Stimulated activated naive CD4-positive, alpha-beta T cell treated with Interleukin-2 at 50 U/mL for 16 hours (primary cell): ENCODE measurements around the gene OR13A1.
"Not testable (repeated sequence)": the region's sequence is repeated elsewhere in the genome, so short reads cannot be mapped to it uniquely, and the experiment has no call there.

Experiments
- DNase-seq: peaks from one replicate; lab custom pipeline; 2025; lab: John Stamatoyannopoulos, UW

The OR13A1 gene

DNA sequence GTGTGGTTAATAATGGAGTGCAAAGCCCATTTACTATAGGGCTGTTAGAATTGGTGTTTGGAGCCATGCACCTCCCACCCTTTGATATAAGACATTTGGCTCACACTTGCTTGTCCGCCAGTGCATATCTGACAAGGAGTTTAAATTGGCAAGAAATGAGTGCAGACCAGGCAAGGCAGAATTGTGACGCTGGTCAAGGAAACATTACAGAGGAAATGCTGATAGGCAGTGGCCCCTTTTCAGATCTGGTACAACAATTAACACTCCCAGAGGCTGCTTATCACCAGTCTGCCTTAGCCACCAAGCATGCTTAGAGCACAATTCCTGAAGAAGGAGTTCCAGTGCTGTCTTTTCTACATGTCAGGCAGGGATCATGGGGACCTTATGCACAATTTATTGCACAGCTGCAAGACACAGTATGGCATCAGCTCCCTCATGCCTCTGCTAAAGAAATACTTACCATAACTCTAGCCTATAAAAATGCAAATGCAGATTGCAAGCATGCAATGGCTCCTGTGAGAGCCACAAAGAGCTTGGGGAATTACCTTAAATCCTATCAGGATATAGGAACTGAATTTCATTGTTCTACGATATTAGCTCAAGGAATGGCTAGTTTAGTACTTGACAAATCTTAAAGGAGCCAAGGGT, 35.2 kb downstream of the OR13A1 start:
- DNase-seq = no peak

DNA sequence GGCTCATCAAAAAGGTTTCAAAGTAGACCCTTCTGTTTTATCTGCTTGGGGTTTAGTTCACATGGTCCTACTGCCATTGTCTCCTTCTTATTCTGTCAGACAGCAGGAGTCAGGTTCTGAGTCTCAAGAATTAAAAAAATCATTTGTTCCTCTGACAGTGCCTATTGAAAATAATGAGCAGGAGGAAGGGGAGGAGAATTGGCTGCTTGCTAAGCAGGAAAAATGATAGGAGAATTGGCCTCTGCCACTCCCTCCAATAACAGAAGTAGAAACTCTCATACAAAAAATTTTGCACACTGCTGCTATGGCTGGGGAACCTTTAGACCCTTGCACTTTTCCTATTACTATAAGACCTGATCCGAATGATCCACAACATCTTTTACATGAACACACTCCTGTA, 35.7 kb downstream of the OR13A1 start:
- DNase-seq = no peak

DNA sequence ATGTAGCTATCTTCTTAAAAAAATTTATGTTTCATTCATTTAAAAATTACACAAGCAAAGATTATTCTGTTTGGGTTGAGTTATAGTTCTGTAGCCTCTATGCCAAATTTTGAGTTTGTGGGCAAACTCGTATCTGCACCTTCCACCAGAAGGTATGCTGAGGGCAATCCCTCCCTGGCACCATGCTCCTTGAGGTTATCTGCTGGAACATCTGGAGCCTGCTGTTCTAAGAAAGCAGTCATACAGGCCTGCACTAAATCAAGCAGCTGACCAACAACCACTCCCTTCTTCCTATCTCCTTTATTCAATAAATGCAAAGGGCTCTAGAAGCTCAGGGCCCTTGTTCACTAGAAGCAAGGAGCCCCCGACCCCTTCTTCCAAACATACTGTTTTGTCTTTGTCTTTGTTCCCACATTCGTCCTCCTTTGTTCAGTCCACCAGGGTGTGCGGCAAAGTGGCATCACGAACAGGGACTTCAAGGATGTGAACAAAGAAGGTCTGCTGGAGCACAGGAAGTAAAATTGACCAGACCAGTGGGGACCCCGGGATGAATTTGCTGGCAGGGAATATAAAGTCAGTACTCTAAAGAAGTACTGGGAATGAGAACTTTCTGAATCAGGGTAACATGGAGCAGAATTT, 36.4 kb downstream of the OR13A1 start:
- no peak for DNase-seq

DNA sequence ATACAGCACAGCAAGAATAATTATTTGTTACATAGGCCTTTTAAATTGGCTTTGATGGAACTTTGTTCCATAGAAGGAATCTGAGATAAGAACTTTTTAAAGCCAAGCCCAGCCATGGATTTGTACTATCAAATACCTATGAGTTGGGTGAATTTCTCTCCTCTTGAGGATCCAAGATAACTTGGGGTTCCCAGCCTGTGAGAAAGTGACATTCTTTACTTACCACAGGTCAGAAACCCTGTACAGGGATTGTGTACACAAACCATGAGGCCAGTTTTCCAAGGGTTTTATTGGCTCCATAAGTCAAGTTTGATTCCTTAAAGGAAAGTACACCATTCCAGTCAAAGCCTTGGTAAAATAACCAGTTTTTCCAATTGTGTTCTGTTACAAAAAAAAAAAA, 39.3 kb downstream of the OR13A1 start:
- DNase-seq = not testable (repeated sequence)

DNA sequence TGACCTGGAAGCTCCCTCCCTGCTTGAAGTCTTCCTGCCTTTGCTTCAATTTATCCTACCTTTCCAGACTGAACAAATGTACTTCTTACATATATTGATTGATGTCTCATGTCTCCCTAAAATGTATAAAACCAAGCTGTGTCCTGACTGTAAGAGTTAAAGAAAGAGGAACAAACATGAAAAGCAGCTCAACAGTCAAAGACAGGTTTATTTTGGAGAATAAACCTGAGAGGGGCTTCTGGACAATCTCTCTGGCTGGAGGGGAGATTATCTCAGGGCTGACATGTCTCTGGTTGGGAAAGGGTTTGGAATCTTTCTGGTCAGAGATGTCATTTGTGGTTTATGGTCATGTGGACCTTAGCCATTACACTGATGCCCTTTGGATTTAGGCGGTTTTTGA, 41.0 kb downstream of the OR13A1 start:
- DNase-seq = no peak

DNA sequence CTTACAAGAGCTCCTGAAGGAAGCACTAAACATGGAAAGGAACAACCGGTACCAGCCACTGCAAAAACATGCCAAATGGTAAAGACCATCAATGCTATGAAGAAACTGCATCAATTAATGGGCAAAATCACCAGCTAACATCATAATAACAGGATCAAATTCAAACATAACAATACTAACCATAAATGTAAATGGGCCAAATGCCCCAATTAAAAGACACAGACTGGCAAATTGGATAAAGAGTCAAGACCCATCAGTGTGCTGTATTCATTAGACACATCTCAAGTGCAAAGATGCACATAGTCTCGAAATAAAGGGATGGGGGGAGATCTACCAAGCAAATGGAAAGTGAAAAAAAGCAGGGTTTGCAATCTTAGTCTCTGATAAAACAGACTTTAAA, 47.6 kb downstream of the OR13A1 start:
- DNase-seq = not testable (repeated sequence)

DNA sequence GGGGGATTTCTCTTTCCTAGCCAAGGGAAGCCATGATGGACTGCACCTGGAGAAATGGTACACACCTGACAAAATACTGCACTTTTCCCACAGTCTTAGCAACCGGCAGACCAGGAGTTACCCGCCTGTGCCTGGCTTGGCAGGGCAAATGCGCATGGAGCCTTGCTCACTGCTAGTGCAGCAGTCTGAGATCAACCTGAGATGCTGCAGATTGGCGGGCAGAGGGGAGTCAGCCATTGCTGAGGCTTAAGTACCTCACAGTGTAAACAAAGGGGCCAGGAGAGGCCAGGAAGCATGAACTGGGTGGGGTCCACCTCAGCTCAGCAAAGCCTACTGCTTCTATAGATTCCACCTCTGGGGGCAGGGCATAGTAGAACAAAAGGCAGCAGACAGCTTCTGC, 49.4 kb downstream of the OR13A1 start:
- no peak for DNase-seq

DNA sequence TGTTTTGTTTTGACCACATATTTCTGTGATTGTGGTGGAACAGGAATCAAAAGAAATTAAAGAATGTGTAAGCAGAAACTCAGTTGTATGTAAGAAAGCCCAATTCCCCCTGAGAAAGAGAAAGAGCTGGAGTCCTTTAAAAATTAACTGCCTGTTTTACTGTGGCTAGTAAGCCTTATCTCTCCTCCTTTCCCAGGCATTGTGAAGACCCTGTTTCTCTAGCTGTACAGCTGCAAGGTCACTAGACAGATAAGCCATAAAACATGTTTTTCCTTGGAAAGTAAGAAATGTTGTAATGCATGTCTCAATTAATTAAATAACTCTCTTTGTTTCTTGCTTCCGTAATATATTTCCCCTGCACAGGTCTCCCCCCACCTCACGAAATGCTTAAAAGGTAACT, 53.5 kb downstream of the OR13A1 start:
- no peak for DNase-seq

DNA sequence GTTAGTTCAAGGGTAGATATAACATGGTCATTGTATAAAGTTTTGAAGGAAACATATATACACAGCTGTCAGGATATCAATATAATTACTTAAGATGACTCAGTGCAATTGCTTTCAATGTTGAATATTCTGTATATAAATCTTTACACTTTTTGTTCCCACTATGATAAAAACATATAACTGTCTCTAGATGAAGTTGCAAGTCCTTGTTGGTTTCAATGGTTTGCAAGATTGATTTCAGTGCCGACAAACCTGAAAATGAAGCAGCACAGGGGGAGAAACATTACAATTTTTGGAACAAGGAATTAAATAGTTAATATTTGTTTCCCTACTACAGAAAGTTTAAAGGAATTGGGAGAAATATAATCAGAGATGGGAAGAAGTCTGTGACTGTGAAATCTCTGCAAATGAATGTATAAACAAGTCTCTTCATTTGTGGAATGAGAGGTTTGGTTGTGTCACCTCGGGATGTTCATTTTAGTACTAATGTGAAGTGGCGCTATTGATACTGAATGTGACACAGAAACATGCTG, 54.1 kb downstream of the OR13A1 start:
- no peak for DNase-seq

DNA sequence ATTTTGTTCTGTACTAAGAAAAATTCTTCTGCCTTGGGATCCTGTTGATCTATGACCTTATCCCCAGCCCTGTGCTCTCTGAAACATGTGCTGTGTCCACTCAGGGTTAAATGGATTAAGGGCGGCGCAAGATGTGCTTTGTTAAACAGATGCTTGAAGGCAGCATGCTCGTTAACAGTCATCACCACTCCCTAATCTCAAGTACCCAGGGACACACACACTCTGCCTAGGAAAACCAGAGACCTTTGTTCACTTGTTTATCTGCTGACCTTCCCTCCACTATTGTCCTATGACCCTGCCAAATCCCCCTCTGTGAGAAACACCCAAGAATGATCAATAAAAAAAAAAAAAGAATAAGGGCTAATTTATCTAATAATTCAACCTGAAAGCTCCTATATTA, 54.8 kb downstream of the OR13A1 start:
- not testable (repeated sequence) for DNase-seq

DNA sequence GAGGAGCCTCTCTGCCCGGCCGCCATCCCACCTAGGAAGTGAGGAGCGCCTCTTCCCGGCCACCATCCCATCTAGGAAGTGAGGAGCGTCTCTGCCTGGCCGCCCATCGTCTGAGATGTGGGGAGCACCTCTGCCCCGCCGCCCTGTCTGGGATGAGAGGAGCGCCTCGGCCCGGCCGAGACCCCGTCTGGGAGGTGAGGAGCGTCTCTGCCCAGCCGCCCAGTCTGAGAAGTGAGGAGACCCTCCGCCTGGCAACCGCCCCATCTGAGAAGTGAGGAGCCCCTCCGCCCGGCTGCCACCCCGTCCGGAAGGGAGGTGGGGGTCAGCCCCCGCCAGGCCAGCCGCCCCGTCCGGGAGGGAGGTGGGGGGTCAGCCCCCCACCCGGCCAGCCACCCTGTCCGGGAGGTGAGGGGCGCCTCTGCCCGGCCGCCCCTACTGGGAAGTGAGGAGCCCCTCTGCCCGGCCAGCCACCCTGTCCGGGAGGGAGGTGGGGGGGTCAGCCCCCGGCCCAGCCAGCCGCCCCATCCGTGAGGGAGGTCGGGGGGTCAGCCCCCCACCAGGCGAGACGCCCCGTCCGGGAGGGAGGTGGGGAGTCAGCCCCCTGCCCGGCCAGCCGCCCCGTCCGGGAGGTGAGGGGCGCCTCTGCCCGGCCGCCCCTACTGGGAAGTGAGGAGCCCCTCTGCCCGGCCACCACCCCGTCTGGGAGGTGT, 55.5 kb downstream of the OR13A1 start:
- DNase-seq = not testable (repeated sequence)

DNA sequence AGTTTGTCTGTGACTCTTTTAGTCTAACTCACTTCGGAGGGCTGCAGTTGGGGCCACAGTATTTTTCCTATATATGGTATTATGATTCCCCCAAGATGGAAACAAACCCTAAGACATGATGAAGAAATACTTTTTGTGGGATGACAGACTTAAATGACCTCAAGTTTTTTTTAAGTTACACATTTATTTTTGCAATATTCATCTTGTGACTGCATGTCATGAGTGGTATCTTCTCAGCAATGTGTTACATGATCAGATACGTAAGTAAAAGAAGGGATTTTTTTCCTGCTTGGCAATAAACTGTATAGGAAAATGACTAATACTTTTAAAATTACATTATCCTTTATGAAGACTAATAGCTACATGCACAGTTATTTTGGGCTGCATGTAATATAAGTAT, 57.8 kb downstream of the OR13A1 start:
- no peak for DNase-seq

DNA sequence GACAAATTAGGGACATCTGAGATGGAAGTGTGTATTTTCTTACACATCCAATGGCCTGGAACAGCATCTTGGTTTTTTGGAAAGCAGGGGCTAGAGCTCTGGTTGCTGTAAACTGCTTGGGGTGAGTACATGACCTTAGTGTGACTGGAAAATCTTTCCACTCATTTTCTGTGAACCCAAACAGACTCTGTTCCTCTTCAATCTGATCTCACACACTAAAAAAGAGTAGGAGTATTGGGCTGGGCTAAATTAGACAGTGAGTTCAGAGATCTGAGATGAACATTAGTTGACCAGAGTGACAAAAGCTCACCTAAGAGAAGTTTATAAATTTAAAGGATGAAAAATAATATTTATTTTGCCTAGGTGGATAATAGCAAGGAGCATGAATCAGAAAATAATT, 59.2 kb downstream of the OR13A1 start:
- no peak for DNase-seq

DNA sequence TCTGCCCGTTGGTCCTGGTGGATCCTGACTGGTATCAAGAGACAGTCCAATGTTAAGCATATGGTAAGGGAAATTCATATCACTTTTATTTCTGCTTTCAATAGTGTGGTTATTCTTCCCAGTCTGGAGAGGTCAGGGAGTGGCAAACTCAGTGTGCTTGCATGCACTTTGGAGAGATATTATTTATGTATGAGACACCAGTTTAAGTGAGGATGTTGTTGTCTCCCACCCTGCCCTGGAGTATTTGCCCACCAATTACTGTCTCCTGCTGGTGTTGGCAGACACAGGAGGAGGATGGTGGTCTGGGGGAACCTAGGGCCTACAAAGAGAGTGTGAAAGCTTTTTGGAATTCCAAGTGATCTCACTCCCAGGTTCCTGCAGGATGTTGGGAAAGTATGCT, 59.7 kb downstream of the OR13A1 start:
- DNase-seq = no peak

DNA sequence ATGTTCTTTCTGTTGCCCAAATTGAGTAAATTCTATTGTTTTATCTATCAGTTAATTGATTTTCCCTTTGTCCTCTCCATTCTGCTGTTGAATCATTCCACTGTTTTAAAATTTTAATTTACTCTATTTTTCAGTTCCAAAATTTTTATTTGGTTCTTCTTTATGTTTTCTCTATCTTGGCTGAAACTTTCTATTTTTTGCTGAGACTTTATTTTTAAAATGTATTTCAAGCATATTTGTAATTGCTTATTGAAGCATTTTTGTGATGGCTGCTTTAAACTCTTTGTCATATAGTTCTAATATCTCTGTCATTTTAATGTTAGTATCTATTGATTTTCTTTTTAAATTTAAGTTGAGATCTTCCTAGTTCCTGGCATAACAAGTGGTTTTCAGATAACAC, 60.5 kb downstream of the OR13A1 start:
- DNase-seq = no peak

DNA sequence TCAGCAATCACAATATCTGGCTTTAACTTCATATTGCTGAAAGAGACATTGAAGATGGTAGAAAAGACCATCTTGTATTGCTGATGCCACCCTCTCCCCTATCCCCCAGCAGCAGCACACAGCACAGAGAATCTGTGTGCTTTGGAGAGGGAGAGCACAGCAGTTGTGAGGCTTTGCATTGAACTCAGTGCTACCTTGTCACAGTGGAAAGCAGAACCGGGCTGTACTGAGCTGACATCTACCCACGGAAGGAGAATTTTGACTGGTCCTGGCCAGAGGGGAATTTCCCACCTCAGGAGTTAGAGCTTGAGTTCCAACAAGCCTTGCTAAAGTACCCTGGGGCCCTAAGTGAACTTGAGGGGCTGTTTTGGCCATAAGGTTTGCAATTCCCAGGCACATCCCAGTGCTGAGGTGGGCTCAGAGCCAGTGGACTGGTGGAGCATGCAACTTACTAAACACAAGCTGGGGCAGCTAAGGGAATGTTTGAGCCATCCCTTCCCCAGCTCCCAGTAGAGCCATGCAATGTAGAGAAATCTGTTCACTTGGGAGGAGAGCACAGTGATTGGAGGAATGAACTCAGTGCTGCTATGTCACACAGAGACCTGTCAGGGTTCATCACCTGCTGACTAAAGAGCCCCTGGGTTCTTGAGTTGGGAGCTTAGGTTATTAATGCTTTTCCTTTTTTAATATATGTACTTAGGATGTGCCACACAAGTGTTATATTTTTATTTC, 62.1 kb downstream of the OR13A1 start:
- DNase-seq = no peak
